Right renal cortex interstitium (tissue), 3 donors: ENCODE data around the gene PRKCQ. TPM values are rescaled to one million over a fixed set of nuclear protein-coding genes. Genes with fewer than 3 reads are reported as not detected.

Experiments
- DNase-seq, 3 donors: peaks; one replicate each; pipeline ENCODE4 v3.0.0-alpha.2; 2013; ENCODE audit warnings: low read depth in 3 of 3, low spot score in 2 of 3
- polyA plus RNA-seq, 3 donors: library from polyadenylated mRNA; unstranded; fragments of 120-200 nt; gene quantifications; one replicate each; pipeline ENCODE4 v1.2.1, GENCODE V29; 2013; ENCODE audit not compliant: insufficient read length in 3 of 3

Gene PRKCQ
- 10 to 100 TPM; 16.5 to 18.1 (median 17.6) TPM for polyA plus RNA-seq

DNA sequence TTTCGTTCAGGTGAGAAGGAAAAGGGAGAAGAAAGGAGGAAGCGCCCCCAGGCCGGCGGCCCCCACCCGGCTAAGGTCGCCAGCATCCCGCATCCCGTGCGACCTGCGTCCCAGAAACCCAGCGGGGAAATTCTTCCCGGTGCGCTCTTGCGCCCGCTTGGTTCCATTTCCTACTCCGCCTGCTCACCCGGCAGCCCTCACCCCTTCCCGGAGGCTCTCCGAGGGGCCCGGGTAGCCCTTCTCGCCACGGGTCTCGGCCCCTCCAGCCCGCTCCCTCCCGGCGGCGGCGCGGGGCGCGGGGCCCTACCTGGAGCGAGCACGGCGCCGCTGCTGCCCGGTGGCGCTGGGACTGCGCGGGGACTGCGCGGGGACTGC lies at the start of gene PRKCQ:
TSS of gene PRKCQ (minus strand) at position 373 of the 375 bp plus-strand sequence. CDS start 65,141 bp downstream, outside the sequence.
- no peak for DNase-seq

DNA sequence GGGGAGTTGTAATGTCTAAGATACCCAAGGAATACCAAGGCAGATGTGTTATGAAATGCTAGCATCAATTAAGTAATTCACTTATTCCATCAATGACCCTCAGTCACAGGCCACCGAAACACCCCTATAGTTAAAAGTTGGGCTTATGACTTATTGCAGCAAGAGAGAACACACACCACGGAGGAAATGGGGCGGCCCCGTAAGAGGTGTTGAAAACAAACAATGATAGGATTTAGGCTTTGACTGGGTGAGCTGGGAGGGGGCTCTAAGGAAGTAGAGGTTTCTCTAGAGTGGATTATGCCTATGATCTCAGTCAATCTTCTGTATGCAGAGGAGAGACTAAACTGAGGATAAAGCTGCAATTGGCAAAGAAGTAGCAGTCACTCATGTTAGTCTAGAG lies 45.4 kb upstream of the PRKCQ start:
- DNase-seq, result no peak

DNA sequence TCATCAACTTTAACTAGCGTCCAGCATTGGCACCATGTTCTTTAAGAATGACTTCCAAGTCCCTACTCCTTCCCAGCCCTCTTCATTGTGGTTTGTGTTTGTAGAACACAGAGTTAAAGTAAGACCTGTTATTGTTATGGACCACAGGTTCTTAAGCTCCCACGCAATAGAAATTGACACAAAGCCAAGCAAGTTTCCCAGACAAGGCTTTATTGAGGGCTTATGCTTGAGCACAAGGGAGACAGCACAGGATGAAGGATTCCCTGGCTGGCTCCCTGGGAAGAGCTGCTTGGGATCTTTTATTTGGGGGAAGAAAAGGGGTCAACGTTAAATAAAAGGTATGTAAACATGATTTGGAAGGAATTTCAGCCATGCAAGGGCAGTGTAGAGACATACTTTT lies 44.3 kb upstream of the PRKCQ start:
- no peak for DNase-seq

DNA sequence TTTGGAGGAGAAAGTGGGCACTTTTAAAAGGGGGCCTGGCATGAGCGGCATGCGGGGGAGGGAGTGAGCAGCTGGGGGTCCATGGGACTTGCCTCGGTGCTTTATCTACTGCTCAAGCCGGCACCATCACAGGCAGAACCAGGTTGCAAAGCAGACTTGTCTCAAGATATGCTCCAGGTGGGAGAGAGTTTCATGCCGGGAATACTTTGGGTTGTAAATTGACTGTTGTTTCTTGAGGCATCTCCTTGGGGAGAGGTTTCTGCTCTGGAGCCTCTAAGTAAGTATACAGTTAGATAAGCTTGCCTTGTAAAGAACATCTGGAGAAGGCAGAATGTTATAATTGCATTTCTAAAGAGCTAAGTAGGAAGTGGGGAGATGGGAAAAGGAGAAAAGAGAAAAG lies 42.8 kb upstream of the PRKCQ start:
- DNase-seq, result no peak

DNA sequence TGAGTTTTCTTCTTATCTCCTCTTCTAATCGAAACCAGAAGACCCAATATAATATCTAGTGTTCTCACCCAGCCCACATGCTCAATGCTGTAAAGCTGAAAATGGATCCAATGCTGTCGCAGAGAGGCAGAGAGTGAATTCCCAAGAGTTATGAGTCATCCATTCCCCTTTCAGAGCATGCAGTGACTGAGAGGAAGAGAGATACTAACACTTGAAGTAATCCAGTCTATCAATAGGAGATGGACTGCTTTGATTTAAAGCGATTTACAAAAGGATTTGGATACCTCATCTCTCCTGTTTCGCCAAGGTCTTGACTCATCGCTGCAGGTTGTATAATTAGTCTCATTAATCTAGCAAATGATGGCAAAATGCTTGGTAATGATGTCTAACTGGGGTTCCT lies 41.5 kb upstream of the PRKCQ start:
- DNase-seq, result no peak

DNA sequence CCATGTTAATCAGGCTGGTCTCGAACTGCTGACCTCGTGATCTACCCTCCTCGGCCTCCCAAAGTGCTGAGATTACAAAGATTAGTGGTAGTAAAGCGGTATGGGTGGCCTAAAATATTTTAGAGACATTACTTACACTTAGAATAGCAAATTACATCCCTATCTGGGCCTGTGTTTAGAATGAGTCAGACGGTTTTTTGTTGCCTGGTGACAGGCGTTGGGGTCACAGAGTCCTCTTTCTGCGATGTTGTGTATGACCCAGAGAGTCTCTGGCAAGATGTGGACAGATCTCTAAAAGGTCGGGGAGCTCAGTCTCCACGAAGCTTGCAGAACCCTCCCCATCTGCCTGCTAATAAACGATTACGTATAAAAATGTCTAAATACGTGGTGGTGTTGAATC lies 39.6 kb upstream of the PRKCQ start:
- DNase-seq, result no peak

DNA sequence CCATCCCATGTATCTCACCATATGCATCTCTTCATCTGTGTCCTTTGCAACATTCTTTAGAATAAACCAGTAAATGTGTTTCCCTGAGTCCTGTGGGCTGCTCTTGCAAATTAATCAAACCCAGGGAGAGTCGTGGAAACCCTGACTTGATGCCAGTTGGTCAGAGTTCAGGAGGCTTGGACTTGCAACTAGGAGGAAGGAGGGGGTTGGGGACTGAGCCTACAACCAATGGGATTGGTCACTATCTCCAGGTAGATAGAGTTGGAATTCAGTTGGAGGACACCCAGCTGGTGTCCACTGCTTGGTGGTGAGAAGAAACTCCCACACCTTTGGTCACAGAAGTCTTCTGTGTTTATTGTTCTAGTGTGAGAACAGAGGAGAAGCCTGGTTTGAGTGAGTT lies 38.3 kb upstream of the PRKCQ start:
- DNase-seq, result no peak

DNA sequence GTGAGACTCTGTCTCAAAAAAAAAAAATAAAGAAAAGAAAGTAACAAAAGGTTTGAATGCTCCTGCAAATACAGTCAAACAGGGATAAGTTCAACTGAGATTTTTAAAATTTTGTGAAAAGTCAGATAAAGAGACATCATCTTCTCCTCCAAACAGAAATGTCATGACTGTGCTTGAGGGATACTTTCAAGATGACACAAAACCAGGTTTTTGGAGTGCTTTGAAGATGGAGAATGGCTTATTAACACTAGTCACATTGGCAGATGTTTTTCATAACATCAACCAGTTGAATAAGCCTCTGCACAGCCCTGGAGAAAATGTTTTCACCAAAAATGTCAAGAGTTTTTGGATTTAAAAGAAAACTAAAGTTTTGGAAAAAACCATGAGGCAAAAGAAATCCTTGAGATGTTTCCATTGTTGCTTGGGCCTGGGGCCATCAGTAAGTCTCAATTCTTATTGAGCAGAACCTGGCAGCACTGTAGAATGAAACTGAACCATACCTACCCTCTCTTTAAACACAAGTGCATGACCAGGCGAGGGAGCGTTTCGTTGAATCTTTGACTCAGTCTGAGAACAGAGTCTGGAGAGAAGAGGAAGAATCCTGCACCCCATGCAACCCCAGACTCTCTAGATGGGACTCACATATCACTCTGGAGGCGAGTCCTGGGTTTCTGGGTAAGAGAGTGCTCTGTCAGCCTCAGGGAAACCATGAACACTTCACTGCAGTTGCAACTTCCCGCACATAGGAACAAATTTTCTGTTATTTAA lies 37.4 kb upstream of the PRKCQ start:
- no peak for DNase-seq

DNA sequence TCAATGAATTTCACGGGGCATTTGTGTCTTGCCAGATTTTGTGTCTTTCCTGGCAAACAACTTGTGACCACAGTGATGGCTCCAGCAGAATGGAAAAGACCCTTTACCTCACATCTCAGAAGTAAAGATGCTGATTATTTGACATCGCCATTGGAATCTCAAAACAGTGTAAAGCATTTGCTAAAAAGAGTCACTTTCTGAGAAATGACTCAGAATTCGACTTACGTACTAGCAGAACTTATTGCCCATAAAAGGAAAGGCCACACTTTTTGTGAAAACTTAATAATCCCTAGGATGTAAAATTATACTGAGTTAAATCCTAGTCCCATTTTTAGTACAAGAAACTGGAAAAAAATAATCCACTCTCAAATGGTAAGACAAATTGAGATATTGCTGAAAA lies 35.9 kb upstream of the PRKCQ start:
- no peak for DNase-seq

DNA sequence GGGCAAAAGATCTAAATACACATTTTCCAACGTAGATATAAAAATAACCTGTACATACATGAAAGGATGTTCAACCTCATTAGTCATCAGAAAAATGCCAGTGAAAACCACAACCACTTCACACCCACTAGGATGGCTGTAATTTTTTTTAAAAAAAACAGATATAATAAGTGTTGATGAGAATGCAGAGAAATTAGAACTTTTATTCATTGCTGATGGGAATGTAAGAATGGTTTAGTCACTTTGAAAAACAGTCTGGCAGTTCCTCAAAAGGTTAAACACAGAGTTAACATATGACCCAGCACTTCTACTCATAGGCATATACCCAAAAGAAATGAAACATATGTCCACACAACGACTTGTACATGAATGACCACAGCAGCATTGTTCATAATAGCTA lies 32.3 kb upstream of the PRKCQ start:
- DNase-seq, result no peak

DNA sequence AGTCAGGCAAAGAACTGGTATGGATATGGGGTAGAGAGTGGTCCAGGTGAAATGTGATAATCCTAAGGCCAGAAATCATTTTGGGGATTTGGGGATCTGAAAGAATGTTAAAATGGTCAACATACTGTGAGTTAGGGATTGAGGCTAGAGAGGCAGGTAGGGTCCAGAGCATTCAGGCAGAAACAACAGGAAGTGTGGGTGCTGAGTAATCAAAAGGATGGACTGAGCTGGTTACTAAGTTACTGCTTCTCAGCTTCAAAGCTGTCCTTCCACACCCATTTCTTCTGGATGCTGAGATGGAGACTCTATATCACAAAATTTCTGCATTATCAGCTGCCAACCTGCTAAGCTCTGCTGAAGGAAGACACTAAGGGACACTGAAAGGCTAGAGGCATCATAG lies 30.6 kb upstream of the PRKCQ start:
- DNase-seq, result no peak

DNA sequence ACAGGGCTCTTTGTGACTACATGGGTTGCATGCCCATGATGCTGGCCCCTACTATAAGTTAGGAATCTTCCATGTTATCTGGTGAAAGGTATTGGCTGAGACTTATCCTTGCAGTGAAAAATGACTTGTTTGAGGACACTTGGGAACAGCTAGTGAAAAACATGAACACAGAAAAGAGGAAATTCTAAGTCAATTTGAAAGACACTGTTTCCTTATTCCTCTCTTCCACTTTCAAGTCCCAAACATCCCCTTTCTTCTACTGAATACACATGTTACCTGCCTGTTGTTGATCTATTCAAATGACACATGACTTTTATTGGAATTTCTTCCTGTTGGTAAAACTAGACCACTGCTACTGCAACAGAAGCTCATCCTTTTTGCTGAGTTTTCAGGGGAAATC lies 29.5 kb upstream of the PRKCQ start:
- DNase-seq, result no peak

DNA sequence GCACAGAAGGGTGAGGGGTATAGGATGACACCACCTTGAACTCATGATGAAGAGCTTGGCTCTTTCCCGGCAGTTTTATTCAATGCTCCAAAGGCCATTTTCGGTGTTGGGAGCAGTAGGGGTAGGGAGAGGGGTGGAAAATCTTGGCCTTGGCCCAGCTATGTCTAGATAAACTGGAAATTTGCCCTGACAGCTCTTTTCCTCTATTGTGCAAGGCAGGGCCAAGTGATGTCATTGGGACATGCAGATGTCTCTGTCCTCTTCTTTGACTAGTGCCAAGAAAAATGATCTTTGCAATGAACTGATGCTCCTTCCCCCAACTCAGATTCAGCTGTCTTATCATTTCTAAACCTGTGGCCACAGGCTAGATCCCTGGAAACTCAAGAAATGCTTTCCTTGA lies 27.7 kb upstream of the PRKCQ start:
- no peak for DNase-seq

DNA sequence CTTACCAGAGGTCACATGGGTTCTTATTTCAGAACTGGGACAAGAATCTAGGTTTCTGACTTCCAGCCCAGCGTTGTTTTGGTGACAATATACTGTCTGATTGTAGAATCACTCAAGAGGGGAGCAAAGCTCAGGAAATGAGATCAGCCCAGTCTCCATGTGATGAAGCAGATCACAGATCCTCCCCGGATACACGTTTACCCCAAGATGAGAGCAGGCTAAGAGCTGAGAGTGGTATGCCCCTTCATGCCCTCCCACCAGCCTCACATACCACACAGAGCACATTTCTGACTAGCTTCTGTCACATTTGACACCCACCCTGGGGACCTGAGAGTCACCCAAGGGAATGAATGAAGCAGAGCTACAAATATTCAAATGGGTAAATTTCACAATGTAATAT lies 27.1 kb upstream of the PRKCQ start:
- DNase-seq, result no peak

DNA sequence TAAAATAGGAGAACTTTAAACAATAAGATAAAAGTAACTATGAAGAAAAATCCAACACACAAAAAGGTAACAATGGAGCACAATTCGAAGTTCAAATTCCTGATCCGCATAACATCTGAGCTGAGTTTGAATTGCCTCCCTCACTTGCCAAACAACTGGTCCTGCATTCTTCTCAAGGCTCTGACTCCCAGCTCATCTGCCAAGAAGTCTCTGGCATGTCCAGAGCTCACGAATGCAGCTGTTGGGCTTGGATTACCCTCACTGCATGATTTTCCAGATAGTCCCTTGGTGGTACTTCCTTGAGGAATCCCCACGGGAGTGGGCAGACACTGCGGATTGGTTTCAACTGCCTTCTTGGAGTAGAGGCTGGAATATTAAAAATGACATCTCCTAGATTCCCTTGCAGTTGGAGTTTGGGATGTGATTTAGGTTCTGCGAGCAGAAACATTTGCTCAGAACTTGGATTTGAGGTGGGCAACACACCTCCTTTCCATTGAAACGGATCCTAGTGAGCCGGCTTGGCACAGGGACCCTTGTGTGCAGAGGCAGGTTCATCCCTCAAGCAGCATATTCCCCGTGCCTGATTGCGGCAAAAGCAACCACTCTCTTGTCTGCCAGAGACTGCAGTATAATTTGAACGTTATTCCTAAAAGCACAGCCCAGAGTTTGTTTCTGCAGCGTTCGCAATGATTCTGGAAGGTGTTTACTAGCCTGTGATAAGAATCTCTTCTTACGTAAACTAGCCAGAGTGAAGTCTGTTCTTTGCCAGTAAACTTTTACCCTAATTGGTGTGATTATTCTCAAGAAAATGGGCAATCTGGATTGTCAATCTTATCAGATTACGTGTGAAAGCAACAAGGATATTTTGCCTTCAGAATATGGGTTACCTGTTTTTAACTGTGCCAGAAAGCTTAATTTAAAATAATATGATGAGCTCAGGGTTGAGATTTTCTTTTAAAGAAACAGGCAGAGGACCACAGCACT lies 23.4 kb upstream of the PRKCQ start:
- DNase-seq, result no peak

DNA sequence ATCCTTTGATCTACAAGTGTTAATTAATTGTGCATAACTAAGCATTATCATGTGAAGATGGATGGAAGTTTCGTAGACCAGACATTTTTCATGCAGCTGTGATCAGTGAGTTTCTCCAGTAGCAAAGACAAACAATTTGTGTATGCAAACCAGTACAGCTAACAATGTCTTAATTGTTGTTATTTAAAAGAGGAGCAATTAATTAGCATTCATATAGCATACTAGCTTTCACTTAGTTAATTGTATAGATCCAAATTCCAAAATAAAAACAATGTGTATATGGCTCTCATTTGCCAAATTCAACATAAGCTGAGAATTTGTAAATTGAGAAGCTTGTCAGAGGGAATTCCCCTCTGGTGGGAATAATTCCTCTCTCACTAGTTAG lies 22.6 kb upstream of the PRKCQ start:
- DNase-seq, result no peak

DNA sequence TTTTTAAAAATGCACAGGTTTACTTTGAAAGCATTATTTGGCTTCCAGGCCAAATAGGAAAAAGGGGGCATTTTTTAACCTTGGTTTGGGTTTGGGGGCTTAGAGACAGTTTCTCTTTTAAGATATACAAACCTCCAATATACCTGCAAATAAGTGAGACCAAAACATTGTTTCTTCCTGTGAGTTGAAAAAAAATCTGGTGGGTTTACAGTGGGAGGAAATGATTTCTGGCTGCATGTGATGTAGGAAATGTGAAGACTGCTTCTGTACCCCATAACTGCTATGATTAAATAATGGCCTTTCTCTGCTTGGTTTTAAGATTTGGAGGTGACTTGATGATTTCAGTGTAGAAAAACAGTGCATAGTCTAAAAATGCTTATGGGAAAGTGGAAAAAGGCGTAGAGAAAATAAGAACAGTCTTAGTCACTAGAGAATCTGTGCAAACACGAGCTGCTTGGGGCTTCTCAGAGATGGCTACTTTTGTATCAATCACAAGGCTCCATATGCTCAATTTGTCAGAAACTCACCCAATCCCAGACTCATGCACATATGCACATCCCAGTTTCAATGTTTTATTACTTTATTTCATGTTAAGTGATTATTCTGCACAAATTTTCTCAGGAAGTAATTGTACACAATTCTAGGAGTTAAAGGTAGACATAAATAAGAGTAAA lies 22.1 kb upstream of the PRKCQ start:
- no peak for DNase-seq

DNA sequence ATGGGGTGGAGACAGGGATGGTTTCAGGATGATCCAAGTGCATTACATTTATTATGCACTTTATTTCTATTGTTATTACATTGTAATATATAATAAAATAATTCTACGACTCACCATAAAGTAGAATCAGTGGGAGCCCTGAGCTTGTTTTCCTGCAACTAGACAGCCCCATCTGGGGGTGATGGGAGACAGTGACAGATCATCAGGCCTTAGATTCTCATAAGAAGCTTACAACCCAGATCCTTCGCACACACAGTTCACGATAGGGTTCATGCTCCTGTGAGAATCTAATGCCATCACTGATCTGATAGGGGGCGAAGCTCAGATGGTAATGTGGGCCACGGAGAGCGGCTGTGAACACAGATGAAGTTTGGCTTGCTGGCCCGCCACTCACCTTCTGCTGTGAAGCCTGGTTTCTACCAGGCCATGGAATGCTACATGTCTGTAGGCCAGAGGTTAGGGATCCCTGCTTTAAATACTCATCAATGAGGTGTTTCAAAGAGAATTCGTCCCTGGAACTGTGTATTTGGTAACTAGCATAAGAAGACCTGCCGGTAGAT lies 21.2 kb upstream of the PRKCQ start:
- no peak for DNase-seq

DNA sequence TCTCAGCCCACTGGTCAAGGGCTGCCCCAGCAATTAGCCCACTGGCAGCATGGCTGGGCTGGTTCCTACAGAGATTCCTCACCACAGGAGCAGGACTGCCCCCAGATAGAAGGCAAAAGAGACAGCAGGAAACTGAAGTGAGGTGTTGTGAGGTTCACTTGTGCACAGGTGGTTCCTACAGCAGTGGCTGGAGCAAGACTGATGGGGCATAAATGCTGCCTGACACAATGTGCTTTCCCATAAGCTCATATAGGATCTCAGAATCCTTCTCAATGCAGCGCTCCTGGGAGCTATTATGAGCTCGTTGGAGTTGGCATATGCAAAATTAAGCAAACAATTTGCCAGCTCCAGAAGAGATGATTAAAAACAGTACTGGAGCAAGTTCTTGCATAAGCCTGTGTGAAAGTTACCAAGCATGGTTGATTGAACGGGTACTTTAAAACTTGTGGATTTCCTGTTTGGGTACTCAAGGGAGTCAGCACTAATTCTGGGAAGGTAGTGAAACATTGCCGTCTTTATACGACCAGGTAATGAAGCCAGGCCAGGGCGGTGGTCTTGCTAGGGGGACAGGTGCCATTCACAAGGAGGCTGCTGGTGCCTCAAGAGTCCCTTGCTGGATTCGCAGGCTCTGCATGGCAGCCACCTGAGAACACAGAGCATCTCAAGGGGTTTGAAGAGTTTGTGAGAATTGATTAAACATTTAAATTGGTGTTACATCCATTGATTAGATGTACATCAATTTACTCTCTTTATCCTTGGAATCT lies 20.3 kb upstream of the PRKCQ start:
- DNase-seq, result no peak

DNA sequence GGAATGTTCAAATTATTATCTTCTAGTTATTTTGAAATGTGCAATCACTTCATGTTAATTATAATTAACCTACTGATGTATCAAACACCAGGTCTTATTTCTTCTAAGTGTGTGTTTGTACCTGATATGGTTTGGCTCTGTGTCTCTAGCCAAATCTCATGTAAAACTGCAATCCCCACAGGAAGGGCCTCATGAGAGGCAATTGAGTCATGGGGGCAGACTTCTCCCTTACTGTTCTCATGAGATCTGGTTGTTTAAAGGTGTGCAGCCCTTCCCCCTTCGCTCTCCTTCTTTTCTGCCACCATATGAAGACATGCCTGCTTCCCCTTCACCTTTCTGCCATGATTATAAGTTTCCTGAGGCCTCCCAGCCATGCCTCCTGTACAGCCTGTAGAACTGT lies 18.6 kb upstream of the PRKCQ start:
- no peak for DNase-seq
